OCI-LY3 (cell line): ENCODE measurements around the gene CCNI.
"Not testable (repeated sequence)": the region's sequence is repeated elsewhere in the genome, so short reads cannot be mapped to it uniquely, and the experiment has no call there.

Experiments
- EZH2phosphoT487 ChIP-seq: fragments of 200-600 bp; shearing (Covaris generic); IDR thresholded peaks from 2 replicates; pipeline ENCODE4 v1.6.1; 2018; ENCODE audit warnings: antibody characterized with exemption, mixed run types, low read depth
- TF ChIP-seq, protein P1 (sequence below): fragments of 200-600, 300-600 bp; sonication (generic); IDR thresholded peaks from 2 replicates; pipeline ENCODE4 v1.5.1; 2014; ENCODE audit warnings: antibody characterized with exemption, low read length, low read depth

DNA sequence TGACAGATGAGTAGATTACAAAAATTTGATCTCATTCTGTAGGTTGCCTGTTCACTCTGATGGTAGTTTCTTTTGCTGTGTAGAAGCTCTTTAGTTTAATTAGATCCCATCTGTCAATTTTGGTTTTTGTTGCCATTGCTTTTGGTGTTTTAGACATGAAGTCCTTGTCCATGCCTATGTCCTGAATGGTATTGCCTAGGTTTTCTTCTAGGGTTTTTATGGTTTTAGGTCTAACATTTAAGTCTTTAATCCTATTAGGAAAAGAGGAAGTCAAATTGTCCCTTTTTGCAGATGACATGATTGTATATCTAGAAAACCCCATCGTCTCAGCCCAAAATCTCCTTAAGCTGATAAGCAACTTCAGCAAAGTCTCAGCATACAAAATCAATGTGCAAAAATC, 11.2 kb upstream of the CCNI start:
- TF ChIP-seq EZH2phosphoT487 = not testable (repeated sequence)
- TF ChIP-seq, protein P1, sequence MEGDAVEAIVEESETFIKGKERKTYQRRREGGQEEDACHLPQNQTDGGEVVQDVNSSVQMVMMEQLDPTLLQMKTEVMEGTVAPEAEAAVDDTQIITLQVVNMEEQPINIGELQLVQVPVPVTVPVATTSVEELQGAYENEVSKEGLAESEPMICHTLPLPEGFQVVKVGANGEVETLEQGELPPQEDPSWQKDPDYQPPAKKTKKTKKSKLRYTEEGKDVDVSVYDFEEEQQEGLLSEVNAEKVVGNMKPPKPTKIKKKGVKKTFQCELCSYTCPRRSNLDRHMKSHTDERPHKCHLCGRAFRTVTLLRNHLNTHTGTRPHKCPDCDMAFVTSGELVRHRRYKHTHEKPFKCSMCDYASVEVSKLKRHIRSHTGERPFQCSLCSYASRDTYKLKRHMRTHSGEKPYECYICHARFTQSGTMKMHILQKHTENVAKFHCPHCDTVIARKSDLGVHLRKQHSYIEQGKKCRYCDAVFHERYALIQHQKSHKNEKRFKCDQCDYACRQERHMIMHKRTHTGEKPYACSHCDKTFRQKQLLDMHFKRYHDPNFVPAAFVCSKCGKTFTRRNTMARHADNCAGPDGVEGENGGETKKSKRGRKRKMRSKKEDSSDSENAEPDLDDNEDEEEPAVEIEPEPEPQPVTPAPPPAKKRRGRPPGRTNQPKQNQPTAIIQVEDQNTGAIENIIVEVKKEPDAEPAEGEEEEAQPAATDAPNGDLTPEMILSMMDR = not testable (repeated sequence)
